Testis (tissue), 2 donors: ENCODE measurements around the gene COL15A1.
A peak's percentile ranks its signal among the peaks of the same experiment; 100 is the strongest.

Experiments
- POLR2A ChIP-seq: fragments of 450-650 bp; IDR thresholded peaks from one replicate; pipeline ENCODE4 v1.6.1; 2017; ENCODE audit warnings: antibody characterized with exemption, mild to moderate bottlenecking, moderate library complexity
- TF ChIP-seq, protein P1 (sequence below), 3 experiments: fragments of 450-650 bp in 2 of 3; fragments of 200-600 bp in 1 of 3; sonication (generic) in 1 of 3; IDR thresholded peaks; one replicate each; pipeline ENCODE4 v1.5.1; 2016 to 2019; ENCODE audit warnings: antibody characterized with exemption in 3 of 3, mild to moderate bottlenecking in 2 of 3, moderate library complexity in 1 of 3

DNA sequence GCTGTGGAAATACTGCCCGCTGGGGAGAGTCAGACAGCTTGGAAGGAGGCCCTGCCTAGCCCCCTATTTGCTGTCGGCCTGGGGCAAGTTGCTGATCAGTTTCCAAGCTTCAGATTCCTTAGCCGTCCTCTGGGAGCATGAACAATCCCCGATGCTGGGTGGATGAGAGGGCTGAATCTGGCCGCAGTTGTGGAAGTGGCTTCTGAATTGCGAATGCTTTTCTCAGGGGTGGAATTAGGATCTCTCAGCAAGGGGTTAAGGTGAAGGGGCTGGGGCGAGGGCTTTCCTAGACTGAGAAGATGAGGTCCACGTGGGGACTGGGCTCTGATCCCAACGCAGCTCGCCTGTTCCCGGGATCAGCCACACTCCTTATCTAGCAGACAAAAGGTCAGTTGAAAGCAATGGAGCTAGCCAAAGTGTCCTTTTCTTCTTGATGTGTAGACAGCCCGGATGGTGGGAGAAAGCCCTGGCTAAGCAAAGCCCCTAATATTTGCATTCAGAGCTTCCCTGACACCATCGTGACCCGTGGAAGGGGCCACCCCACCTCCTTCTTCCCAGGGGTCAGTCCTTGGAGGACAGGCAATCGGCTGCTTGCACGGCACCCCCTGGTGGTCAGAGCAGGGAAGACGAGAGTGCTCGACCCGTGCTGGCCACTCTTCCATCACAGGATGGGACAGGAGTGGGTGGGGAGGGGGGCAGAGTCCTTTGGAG lies 54.9 kb downstream of the COL15A1 start:
- TF ChIP-seq, protein P1, sequence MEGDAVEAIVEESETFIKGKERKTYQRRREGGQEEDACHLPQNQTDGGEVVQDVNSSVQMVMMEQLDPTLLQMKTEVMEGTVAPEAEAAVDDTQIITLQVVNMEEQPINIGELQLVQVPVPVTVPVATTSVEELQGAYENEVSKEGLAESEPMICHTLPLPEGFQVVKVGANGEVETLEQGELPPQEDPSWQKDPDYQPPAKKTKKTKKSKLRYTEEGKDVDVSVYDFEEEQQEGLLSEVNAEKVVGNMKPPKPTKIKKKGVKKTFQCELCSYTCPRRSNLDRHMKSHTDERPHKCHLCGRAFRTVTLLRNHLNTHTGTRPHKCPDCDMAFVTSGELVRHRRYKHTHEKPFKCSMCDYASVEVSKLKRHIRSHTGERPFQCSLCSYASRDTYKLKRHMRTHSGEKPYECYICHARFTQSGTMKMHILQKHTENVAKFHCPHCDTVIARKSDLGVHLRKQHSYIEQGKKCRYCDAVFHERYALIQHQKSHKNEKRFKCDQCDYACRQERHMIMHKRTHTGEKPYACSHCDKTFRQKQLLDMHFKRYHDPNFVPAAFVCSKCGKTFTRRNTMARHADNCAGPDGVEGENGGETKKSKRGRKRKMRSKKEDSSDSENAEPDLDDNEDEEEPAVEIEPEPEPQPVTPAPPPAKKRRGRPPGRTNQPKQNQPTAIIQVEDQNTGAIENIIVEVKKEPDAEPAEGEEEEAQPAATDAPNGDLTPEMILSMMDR (IDR thresholded peaks at IDR 0.05): peak; percentile 83 to 89 (median 89)
- no peak for TF ChIP-seq POLR2A
